Muscle of back (tissue), 11 donors: Measurements from ENCODE around the gene METTL16. TPM values are rescaled to one million over a fixed set of nuclear protein-coding genes. Genes with fewer than 3 reads are reported as not detected.

Experiments
- DNase-seq, 3 donors: peaks; one replicate each; pipeline versions ENCODE4 v3.0.0 to v3.0.0-alpha.2; 2013
- polyA plus RNA-seq, 10 donors: library from polyadenylated mRNA; unstranded; fragments of 120-200 nt; gene quantifications; one replicate each; pipeline ENCODE4 v1.2.1, GENCODE V29; 2013; ENCODE audit not compliant: insufficient read length in 10 of 10

METTL16 gene
- polyA plus RNA-seq, 10 donors: 17.7 to 23.8 (median 20.6) TPM

- DNase-seq: no peak
Observed at GRCh38 chr17:2415081-2415480, 96.6 kb downstream of the METTL16 start.

- DNase-seq: no peak
Observed at GRCh38 chr17:2414446-2415064, 97.1 kb downstream of the METTL16 start.

GRCh38 chr17:2412561-2413021 is 99.1 kb downstream of the METTL16 start:
- DNase-seq: peak in 2 of 3 donors; percentile 35 to 56

GRCh38 chr17:2410951-2411350 is 100.7 kb downstream of the METTL16 start:
- DNase-seq: no peak

- peak; percentile 66 to 81 (median 66) for DNase-seq
Observed at GRCh38 chr17:2406903-2407790, 104.5 kb downstream of the METTL16 start.

- peak in 1 of 3 donors; percentile 14 for DNase-seq
Observed at GRCh38 chr17:2406271-2406902, 105.3 kb downstream of the METTL16 start.

GRCh38 chr17:2405247-2405926 is 106.3 kb downstream of the METTL16 start:
- DNase-seq: peak in 2 of 3 donors; percentile 52 to 72

GRCh38 chr17:2403044-2403443 is 108.6 kb downstream of the METTL16 start:
- DNase-seq: no peak

GRCh38 chr17:2402544-2402943 is 109.1 kb downstream of the METTL16 start:
- DNase-seq: no peak

GRCh38 chr17:2401426-2402221 is 110.1 kb downstream of the METTL16 start:
- peak; percentile 99 to 100 (median 100) for DNase-seq

- peak in 2 of 3 donors; percentile 96 for DNase-seq
Observed at GRCh38 chr17:2400877-2401425, 110.7 kb downstream of the METTL16 start, which contains the start of gene MNT. Gene MNT, minus strand, starts transcription at chr17:2401060. Its CDS starts 348 bp downstream, at chr17:2400712.

- peak in 1 of 3 donors; percentile 86 for DNase-seq
Observed at GRCh38 chr17:2400474-2400866, 111.2 kb downstream of the METTL16 start.

GRCh38 chr17:2399572-2400473 is 111.9 kb downstream of the METTL16 start:
- peak; percentile 96 to 99 (median 98) for DNase-seq

- DNase-seq: peak in 2 of 3 donors; percentile 72 to 75
Observed at GRCh38 chr17:2398655-2399571, 112.8 kb downstream of the METTL16 start.

GRCh38 chr17:2398182-2398581 is 113.5 kb downstream of the METTL16 start:
- no peak for DNase-seq

- DNase-seq: no peak
Observed at GRCh38 chr17:2397247-2398171, 114.2 kb downstream of the METTL16 start.
